NCI-H69 (cell line): ENCODE measurements around the gene SSTR3.
"Not testable (repeated sequence)": the region's sequence is repeated elsewhere in the genome, so short reads cannot be mapped to it uniquely, and the experiment has no call there.

Experiments
- DNase-seq: peaks from one replicate; lab custom pipeline; 2025; lab: John Stamatoyannopoulos, UW

SSTR3 gene

DNA sequence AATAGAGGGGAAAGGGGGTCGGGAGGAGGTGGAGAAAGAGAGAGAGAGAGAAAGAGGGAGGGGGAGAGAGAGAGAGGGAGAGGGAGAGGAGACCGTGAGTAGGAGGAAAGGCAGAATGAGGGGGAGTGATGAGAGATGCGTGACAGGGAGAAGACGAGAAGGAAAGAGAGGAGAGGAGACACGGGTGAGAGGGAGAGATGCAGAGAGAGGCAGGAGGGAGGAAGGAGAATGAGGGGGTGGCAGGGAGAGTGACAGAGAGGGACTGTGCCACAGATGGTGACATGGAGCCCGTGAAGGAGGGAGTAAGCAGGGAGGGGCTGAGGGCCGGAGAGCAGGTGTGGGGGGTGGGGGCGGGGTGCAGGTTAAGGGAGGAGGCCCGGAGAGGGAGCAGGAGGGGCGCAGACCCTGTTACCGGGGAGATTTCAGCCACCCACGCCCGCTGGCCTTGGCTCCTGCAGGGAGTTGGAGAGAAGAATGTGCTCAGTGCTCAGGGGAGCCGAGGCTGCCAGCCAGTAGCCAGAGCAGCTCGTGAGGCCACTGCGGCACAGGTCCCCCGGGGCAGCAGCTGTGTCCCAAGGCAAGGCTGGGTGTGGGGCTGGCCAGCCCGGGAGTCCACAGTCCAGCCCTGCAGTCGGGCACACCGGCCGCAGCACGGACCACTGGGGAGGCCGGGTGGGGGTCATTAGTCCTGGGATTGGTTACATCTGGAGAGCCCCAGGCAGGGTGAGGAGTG, at the start of gene SSTR3:
Gene SSTR3 (minus strand): TSS at position 304 of the 733 bp plus-strand sequence. CDS start 4,674 bp downstream, outside the sequence.
- DNase-seq: peak; percentile 25

DNA sequence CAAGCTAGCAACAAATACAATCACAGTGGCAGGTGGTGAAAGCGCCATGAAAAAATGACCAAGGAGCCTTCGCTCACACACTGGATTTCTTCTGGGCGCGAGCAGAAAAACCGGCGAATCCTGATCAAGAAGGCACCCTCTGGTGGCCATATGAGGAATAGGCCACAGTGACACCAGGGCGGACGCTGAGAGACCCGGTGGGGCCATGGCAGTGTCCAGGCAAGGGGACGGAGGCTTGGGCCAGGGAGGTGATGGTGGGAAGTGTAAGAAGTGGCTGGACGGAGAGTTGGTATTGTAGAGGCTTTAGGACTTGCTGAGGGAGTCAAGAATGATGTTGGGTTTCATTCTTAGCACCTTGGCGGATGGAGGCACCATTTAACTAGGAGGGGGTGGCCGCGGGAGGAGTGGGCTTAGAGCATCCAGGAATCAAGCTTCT, 48.6 kb upstream of the SSTR3 start:
- peak; percentile 58 for DNase-seq

DNA sequence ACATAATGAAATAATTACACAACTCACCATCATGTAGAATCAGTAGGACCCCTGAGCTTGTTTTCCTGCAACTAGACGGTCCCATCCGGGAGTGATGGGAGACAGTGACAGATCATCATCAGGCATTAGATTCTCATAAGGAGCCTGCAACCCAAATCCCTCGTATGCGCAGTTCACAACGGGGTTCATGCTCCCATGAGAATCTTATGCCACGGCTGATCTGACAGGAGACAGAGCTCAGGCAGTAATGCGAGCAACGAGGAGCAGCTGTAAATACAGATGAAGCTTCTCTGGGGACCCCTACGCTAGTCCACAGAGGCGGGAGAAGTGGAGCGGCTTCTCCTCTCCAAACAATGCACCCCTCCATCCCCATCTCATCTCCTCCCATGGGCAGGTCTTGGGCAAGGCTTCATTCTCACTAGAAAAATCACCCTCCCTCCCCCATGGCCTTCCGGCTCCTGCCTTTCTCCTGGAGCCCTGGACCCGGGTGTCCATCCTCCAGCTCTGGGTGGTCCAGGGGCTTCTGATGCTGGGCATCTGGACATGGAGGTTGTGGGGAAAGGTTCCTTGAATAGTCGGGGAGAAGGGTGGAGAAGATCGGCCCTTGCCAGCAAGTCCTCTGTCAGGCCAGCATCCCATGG, 48.0 kb upstream of the SSTR3 start:
- no peak for DNase-seq

DNA sequence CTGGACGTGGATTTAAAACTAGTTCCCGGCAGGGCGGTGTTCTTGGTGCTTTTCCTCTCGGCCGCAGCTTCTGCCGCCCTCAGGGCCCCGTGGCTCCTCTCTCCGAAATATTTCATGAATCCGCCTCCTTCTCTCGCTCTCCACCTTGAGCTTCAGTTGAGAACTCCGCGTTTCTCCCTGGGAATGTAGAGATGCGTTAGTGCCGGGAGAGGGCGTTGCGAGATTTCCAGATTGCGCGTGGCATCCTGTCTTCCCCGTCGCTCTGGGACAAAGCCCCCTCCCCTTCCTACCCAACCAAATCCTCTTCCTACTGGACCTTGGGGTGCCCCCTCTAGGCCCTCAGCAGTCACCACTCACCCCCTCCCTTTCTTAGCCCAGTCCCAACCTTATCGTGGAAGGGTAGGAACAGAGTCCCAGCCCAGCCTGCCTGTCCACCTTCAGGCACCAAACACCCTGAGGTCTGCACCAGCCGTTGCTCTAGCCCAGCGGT, 47.3 kb upstream of the SSTR3 start:
- DNase-seq: peak; percentile 12

DNA sequence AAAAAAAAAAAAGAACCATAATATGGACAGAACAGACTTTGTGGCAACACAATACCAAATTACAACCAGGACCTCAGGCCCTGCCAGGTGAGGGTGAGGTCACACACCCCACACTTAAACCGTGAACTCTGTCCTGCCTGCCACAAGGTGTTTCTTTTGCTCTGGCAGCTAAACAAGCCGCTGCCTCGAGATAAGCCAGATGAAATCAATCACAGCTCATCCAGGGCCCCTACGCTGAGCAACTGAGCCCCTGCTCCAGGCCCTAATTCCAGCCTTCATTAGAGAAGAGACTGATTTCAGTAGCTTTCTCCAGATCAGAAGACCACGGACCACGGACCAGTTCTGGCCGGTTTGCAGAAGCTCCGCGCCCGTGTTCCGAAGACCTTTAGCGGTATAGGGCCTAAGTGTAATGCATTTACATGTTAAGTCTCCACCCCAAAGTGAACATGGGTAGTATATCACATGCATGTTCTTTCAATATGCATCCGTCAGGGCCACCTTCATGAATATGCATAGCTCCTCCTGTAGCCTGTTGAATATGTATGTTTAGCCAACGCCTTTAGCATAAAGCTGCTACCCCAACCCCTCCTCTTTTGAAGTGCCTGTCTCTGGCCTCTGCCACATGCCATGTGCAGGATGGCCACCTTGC, 46.6 kb upstream of the SSTR3 start:
- DNase-seq: no peak

DNA sequence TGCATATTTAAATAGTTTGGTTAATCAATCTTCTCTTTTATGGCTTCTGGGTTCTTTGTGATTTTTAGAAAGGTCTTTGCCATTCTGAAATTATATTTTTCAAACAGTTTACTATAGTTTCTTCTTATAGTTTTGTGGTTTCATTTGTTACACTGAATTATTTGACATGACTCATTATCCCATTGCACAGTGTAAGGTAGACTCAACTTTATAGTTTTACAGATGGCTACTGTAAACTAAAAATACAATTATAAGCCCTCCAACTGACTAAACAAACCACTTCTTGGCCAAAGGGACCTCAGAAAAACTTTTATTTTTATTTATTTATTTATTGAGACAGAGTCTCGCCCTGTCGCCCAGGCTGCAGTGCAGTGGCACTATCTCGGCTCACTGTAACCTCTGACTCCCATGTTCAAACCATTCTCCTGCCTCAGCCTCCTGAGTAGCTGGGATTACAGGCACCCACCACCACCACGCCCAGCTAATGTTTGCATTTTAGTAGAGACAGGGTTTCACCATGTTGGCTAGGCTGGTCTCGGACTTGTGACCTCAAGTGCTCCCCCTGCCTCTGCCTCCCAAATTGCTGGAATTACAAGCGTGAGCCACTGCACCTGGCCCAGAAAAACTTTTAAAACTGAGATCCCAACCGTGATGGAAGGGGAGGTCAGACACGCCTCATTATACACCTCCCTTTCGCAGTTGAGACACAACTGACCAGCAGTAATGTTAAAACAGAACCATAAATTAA, 45.9 kb upstream of the SSTR3 start:
- DNase-seq: no peak

DNA sequence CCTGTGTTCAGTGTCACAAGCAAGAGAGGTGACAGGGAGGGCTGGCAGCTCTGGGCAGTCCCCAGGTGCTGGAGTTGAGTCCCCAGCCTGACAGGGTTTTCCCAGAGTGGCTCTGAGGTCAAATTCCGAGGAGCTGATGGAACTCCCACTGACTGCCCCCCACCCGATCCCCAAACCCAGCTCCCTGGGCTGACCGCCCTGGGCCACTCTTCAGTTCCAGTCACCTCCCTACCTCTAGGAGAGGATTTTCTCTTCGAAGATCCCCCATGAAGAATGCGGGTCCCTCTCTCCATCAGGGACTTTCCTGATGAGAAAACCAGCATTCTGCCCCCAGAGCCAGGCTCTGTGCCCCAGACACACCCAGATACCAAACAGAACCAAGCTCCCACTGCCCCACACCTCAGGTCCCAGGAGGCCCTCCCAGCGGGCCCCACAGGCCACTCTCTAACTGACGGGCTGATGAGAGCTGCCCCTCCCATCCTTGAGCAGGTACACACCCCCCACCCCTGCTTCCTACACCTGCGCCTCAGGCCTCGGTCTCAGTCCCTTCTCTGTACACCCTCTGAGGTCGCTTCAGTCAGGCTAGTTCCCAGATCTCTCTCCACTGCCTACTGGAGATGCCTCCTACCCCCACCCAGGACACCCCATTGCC, 43.9 kb upstream of the SSTR3 start:
- no peak for DNase-seq

DNA sequence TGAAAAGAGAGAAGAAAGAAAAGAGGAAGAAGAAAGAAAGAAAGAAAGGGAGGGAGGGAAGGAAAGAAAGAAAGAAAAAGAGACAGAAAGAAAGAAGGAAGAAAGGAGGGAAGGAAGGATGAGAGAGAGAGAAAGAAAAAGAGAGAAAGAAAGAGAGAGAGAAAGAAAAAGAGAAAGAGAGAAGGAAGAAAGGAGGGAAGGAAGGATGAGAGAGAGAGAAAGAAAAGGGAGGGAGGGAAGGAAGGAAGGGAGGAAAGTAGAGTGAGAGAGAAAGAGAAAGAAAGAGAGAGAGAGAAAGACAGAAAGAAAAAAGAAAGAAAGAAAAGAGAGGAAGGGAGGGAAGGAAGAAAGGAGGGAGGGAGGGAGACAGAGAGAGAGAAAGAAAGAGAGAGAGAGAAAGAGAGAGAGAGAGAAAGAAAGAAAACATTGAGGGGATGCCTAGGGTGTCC, 43.3 kb upstream of the SSTR3 start:
- no peak for DNase-seq

DNA sequence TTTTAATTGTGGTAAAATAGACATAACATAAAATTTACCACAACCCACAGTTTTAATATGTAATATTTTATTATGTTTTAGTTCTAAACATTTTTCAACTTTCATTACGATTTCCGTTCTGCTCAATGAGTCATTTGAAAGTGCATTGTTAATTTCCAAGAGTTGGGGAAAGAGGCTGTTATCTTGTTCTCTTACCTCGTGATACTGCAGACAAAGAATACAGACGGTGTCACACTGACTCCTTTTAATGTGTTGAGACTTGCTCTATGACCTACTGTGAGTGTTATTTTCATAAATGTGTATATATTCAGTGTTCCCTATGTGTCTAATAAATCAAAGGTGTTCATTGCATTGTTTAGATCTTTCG, 42.6 kb upstream of the SSTR3 start:
- no peak for DNase-seq

DNA sequence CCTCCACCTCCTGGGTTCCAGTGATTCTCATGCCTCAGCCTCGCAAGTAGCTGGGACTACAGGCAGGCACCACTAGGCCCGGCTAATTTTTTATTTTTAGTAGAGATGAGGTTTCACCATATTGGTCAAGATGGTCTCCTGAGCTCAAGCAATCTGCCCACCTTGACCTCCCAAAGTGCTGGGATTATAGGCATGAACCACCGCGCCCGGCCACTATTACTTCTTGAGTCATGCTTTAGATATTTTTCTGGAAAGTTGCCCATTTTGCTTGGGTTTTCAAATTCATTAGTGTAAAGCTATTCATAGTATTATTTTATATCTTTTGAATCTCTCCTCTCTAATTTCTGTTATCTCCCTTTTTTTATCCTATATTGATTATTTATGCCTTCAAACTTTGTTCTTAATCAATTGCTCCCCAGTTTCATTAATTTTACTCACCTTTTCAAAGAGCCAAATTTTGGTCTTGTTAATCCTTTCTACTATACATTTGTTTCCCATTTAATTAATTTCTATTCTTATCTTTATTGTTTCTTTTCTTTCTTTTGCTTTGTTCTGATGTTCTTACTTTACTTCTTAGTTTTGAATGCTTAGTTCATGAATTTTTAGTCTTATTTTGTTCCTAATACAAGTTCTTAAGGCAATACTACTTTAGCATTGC, 42.1 kb upstream of the SSTR3 start:
- DNase-seq: no peak

DNA sequence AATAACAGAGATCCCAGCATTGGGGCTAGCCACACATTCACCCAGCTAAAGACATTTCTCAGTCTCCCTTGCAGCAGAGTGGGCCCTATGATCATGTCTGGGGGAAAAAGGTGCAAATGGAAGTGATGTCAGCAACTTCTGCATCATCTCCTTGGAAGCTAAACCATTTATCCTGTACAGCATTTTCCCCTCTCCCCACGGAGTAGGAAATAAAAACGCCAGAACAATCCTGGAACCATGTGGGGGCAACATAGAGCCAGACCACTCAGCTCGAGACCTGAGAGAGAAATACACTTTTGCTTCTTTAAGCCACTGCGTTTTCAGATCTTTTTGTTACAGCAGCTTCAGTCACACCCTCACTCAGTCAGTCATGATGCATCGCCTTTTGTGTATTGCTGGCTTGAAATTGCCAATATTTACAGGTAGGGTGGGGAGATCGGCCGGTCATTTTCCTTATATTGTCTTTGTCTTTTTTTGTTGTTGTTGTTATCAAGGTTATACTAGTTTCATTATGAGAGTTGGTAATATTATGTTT, 40.9 kb upstream of the SSTR3 start:
- DNase-seq: no peak

DNA sequence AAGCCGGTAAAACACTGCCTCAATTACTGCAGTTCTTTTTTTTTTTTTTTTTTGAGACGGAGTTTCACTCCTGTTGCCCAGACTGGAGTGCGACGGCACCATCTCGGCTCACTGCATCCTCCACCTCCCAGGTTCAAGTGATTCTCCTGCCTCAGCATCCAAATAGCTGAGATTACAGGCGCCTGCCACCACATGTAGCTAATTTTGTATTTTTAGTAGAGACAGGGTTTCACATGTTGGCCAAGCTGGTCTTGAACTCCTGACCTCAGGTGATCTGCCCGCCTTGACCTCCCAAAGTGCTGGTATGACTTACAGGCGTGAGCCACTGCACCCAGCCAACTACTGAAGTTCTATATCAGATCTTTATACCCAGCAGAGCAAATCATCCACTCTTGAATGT, 39.6 kb upstream of the SSTR3 start:
- not testable (repeated sequence) for DNase-seq

DNA sequence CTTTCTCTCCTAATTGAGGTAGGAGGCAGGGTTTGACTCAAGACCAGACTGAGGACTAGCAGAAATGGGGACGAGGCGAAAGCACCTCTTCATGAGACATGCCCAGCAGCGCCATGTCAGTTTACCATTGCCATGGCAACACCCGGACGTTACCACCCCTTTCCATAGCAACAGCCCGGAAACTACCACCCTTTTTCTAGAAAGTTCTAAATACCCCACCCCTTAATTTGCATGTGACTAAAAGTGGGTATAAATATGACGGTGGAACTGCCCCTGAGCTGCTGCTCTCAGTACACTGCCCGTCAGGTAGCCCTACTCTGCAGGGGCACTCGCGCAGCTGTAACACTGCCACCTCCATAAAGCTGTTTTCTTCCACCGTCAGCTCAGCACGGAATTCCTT, 37.7 kb upstream of the SSTR3 start:
- peak; percentile 12 for DNase-seq

DNA sequence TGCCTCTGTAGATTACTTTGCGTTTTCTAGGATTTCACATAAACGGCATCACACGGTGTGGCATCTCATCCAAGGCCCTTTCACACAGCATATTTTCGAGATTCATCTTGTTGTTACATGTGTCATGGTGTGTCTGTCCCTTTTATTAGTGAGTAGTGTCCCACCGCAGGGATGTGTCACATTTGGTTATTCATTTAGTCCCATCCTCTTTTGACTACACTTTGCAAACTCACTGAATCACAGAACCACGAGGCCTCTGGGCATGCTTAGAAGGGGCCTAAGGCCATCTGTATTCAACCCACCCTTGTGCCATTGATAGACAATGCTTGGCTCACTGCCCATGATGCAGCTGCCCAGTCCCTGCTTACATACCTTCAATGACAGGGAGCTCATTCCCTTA, 36.0 kb upstream of the SSTR3 start:
- DNase-seq: no peak

DNA sequence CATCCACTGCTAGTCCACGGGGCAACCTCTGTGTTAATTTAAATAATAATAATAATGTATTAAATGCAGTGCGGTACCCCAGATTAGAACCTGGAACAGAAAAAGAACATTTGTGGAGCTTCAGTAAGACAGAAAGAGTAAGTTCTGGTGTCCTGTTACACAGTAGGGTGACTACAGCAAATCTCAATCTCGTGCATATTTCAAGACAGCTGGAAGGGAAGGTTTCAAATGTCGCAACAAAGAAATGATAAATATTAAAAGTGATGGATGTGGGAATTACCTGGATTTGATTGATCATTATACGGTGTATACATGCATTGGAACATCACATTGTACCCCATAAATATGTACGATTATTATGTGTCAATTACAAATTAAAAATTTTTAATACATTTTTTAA, 33.5 kb upstream of the SSTR3 start:
- DNase-seq: no peak

DNA sequence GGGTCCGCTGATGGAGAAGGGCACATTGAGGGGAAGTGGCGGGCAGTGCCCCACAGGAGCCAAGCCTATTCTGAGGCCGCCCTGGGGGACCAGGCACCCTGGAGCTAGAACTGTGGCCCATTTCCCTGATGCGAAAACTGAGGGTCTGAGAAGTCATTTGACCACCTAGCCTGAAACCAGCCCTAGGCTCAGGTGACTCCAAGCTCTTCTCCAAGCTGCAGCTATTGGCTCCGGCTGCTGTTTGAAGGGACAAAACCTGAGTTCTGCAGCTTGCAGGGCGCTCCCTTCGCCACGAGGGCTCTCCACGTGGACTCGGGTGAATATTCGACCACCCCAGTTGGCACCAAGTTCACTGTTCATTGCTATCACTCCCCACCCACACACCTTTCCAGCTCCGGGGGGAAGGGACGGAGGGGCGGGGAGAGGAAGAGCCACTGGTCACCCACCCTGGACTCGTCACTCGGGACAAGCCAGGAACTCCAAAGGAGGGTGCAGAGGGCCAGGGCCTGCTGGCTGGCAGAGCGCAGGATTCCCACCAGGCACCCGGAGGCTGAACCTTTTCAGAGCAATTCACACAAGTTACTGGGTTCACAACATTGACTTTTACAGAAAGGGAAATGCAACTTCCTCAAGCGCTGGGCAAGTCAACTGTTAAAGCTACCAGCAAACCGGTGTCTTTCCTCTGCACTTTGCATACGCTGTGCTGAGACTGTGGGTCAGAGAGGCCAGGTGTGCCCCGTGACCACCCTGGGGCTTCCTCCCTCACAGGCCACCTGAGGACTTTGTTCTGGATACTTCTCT, 32.8 kb upstream of the SSTR3 start:
- DNase-seq: no peak

DNA sequence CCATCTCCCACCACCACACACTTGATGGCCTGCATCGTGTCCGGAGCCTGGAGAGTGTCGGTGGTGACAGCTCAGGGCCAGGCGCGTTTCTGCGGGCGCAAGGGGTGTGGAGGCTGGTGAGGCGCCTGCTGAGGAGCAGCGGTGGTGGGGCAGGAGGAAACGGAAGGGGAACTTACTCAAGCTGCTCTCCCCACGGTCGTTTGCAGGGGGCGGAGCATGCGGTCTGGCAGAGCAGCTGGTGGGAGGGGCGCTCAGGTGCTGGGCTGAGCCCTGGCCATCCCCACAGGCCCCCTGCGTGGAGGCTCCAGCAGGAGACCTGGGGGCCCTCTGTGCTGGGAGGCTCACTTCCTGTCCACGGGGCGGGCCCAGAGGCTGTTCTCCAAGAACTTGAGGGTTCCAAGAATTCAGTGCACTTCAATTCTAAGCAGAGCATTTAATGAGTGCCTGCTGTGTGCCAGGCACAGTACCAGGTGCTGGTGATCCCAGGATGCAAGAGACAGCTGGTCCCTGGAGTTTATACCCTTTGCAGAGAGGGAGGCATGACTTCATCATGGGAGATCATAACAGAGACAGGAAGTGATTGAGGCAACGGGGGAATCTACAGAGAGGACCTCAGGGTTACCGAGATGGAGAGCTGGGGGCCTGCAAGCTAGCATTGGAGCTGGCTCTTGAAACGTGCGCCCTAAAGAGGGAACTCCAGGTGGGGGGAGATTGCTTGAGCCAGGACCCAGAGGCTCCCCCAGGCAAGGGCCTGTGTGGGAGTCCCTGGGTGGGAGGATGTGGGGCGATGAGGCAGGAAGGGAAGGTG, 32.0 kb upstream of the SSTR3 start, which contains the start of gene RAC2:
Gene RAC2 (minus strand): TSS at position 156 of the 808 bp plus-strand sequence. CDS start 121 bp downstream, at position 35.
- peak; percentile 54 for DNase-seq

DNA sequence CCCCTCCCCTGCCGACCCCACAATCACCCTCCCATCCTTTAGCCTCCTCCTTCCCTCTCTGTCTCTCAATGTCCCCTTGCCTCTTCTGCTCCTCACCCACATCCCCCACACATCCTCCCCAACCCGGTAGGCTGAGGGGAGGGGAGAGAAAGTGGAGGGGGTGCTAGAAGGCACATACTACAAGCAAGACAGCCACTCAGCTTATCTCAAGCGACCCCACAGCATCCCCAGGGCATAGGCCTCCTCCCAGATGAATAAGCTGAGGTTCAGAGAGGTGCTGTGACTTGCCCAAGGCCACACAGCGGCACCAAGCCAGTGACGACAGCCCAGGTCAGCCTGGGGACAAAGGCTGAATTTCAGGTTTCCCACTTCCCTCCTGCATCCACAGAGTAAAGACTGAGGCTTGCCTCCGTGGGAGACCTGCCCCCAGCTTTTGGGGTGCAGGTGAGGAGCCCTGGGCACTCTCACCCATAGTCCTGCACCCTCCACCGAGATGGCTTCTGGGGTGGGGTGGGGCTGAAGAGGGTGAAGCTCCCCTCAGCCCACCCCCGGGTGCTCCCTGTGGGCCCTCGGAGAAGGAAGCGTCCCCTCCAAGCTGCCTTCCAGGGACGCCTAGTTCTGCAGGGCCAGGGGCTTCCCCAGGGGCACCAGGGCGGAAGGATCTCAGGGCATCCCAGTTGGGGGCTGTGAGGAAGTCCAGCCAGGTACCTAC, 31.3 kb upstream of the SSTR3 start:
- no peak for DNase-seq
